Measurements from ENCODE around the gene DYDC2. TPM values are rescaled to one million over a fixed set of nuclear protein-coding genes. Genes with fewer than 3 reads are reported as not detected.

Gene DYDC2
- total and polyA plus RNA-seq, 2 of the 4 experiments (the other 2 are of a cell fraction): not detected

DNA sequence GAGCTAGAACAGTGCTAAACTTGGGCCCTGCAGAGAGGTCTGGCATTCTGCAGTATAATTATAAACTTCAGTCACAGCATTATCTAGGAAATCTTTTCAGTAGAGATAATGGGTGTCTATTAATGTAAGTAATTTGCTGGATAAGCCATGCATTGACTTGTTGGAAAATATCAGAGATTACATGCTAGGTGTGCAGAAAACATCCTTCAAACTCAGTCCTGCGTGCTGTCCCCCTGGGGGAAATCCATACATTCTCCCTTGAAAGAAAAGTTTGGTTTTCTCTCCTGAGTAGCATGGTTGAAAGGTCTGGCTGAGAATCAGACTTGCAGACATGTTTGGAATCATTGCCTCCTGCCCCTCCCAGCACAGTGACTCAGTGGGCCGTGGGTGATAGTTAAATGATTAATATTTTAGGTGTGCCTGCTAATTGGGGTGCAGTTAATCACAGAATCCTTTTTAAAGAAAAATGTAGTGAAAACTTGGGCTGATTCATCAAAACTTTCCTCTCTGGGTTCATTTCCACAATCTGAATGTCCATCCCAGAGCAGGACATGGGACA, 37.9 kb downstream of the DYDC2 start:
- Histone ChIP-seq H3K79me1 (ENCODE audit: low read depth in 1 of 2, low read length in 2 of 2) (no peaks in the 10 kb centered on the region), H4K5ac (ENCODE audit: low read depth, low read length) (no peak overlapping the region), H3K27me3 (ENCODE audit: control insufficient read depth, insufficient read depth, low read length) (no peaks in the 10 kb centered on the region; the same call in 1 of the 2 replicates), H3K9me1 (ENCODE audit: insufficient read depth, low read length) (no peaks in the 10 kb centered on the region), H4K91ac (ENCODE audit: insufficient read depth, low read depth, low read length) (no peak overlapping the region), H3K14ac (replicated peaks; ENCODE audit: low read depth, low read length) (no peak overlapping the region), H3K18ac (ENCODE audit: low read depth, low read length) (no peak overlapping the region), H3K56ac (ENCODE audit: extremely low read depth, insufficient read depth, low read length) (no peak overlapping the region), H3K4me1 (ENCODE audit: control insufficient read depth, insufficient read depth, low read length) (no peaks in the 10 kb centered on the region), H3K4ac (ENCODE audit: low read depth, low read length) (no peak overlapping the region), H3K4me3 (ENCODE audit: insufficient read depth, low read depth, low read length) (no peak overlapping the region), H3K36me3 (ENCODE audit: control insufficient read depth, insufficient read depth, low read length) (no peaks in the 10 kb centered on the region), H2BK120ac (ENCODE audit: low read depth, low read length) (no peak overlapping the region), H3K23ac (ENCODE audit: low read depth, low read length) (no peak overlapping the region), H3K4me2 (ENCODE audit: low read depth, low read length) (no peak overlapping the region), H2BK15ac (ENCODE audit: low read depth, low read length) (no peak overlapping the region), H4K20me1 (ENCODE audit: insufficient read depth, low read length) (no peaks in the 10 kb centered on the region), H2AK9ac (replicated peaks; ENCODE audit: low read depth, low read length, poor library complexity) (no peak overlapping the region), H2BK20ac (ENCODE audit: low read depth, low read length) (no peak overlapping the region), H3K27ac (ENCODE audit: insufficient read depth, low read length) (no peak overlapping the region), H2BK5ac (ENCODE audit: low read depth, low read length, poor library complexity, severe bottlenecking) (no peak overlapping the region), H2AK5ac (ENCODE audit: low read depth, low read length) (no peak overlapping the region), H3K9ac (ENCODE audit: low read depth, low read length) (no peak overlapping the region), H3K9me3 (ENCODE audit: control insufficient read depth, insufficient read depth, low read length) (no peaks in the 10 kb centered on the region), H2AFZ (replicated peaks; ENCODE audit: low read length, poor library complexity) (no peak overlapping the region), H4K8ac (ENCODE audit: low read depth in 2 of 2, low read length in 2 of 2) (no peak overlapping the region)
- ChIA-PET CTCF (interaction anchor here (0.6 kb wide), 1 partner anchor 19 kb away, joined by 3 read pairs; no protein-coding TSS in a partner anchor), POLR2A (ENCODE audit: unreplicated experiment) (no interaction called here)
- TF ChIP-seq, protein P1, sequence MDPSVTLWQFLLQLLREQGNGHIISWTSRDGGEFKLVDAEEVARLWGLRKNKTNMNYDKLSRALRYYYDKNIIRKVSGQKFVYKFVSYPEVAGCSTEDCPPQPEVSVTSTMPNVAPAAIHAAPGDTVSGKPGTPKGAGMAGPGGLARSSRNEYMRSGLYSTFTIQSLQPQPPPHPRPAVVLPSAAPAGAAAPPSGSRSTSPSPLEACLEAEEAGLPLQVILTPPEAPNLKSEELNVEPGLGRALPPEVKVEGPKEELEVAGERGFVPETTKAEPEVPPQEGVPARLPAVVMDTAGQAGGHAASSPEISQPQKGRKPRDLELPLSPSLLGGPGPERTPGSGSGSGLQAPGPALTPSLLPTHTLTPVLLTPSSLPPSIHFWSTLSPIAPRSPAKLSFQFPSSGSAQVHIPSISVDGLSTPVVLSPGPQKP (IDR thresholded peaks at IDR 0.05; ENCODE audit: borderline replicate concordance, low read depth, low read length): no peak
- TF ChIP-seq POLR2A (IDR thresholded peaks at IDR 0.05; ENCODE audit: low read depth, low read length): no peak
- no peak for TF ChIP-seq NFE2L2 (IDR thresholded peaks at IDR 0.05; ENCODE audit: low read depth, low read length)
- TF ChIP-seq, protein P2, sequence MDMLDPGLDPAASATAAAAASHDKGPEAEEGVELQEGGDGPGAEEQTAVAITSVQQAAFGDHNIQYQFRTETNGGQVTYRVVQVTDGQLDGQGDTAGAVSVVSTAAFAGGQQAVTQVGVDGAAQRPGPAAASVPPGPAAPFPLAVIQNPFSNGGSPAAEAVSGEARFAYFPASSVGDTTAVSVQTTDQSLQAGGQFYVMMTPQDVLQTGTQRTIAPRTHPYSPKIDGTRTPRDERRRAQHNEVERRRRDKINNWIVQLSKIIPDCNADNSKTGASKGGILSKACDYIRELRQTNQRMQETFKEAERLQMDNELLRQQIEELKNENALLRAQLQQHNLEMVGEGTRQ (IDR thresholded peaks at IDR 0.05; ENCODE audit: low read depth, low read length): no peak
- TF ChIP-seq CEBPB (IDR thresholded peaks at IDR 0.05; ENCODE audit: low read depth, low read length): no peak
- no peak for TF ChIP-seq RFX5 (IDR thresholded peaks at IDR 0.05; ENCODE audit: low read depth, low read length)
- TF ChIP-seq MAFK (IDR thresholded peaks at IDR 0.05; ENCODE audit: low read depth, low read length): no peak
- WGBS, 2 experiments (ENCODE audit: extremely low coverage in 2 of 2, insufficient read length in 1 of 2): no CpG with 5 or more reads among the region's 2 CpGs
- dilution Hi-C loops (cut with HindIII; ENCODE audit: low sequenced_read_pairs, unreplicated experiment): no loop called here
- no peak for ATAC-seq (ENCODE audit: low read depth)
- DNase-seq: no peak
- in situ Hi-C loops (cut with MboI; ENCODE audit: low sequenced_read_pairs): no loop called here
- intact Hi-C loops (cut with micrococcal nuclease): no loop called here
- BruUV-seq (replicated peaks): no TSS peak
